GM18951 (cell line): ENCODE data around the gene DLG5.

ENCODE experiments used
- POLR2A ChIP-seq: IDR thresholded peaks from 4 replicates; pipeline ENCODE4 v1.6.1; 2011; ENCODE audit warnings: mild to moderate bottlenecking; ENCODE audit not compliant: insufficient read length, insufficient read depth; ENCODE audit errors: extremely low read depth
- in situ Hi-C: fragments of 300-500 bp; cut with MboI; formaldehyde crosslinking; loops from one replicate; pipeline ENCODE4 v1.12.0; 2022; ENCODE audit warnings: low sequenced_read_pairs, mixed read lengths, inconsistent platforms; ENCODE audit not compliant: unreplicated experiment

Gene DLG5

GRCh38 chr10:77964811-77965210 lies 38.3 kb upstream of the DLG5 start:
- no peak for TF ChIP-seq POLR2A
- in situ Hi-C loops = no loop called here

GRCh38 chr10:77963901-77964300 lies 37.3 kb upstream of the DLG5 start:
- no peak for TF ChIP-seq POLR2A
- in situ Hi-C loops = no loop called here

DNA sequence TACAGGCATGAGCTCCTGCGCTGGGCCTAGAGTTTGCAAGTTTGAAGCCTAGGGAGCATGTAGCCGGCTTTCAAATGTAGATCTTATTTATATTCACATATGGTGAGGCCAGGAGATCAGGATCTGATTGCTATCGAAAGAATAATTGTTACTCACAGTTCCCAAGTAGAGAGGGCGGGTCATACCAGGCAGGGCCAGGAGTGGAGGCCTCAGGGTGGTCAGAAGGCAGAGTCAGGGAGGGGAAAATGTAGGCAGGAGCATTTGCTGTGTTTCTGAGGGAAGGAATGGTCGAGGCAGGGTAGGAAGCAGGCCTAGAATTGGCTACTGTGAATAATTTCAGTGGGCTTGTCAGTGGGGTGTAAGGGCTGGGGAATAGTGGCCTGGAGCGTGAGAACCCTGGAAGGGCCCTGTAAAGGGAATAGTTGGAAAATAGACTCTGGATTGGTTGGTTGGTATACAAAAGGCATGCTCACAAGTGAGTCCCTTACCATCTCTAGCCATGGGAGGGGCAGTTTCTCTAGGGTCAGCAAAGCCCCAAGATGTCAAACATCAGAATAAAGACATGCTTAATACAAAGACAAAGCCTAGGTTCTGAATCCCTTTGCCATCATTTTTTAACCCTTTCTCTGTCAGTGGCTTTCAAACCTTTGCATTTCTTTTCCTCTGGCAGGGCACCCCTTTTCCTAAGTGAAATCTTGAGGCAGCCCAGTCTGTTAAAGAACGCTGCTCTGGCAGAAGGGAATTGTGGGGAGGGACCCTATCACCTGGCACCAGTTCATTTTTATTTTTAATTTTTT lies 36.0 kb upstream of the DLG5 start:
- no peak for TF ChIP-seq POLR2A
- in situ Hi-C loops = no loop called here

DNA sequence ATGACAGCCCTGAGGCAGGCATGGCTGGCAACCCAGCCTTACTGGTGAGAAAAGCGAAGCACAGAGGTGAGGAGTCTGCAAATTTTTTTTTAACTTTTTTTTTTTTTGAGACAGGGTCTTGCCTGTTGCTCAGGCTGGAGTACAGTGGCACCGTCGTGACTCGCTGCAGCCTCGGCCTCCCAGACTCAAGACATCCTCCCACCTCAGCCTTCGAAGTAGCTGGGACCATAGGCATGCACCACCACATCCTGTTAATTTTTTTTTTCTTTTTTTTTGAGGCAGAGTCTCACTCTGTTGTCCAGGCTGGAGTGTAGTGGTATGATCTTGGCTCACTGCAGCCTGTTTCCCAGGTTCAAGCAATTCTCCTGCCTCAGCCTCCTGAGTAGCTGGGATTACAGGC lies 35.1 kb upstream of the DLG5 start:
- TF ChIP-seq POLR2A = no peak
- in situ Hi-C loops = no loop called here

GRCh38 chr10:77960829-77961329 lies 34.3 kb upstream of the DLG5 start:
- no peak for TF ChIP-seq POLR2A
- in situ Hi-C loops = no loop called here

GRCh38 chr10:77959887-77960455 lies 33.4 kb upstream of the DLG5 start:
- in situ Hi-C loops = no loop called here

GRCh38 chr10:77959384-77959783 lies 32.8 kb upstream of the DLG5 start:
- no peak for TF ChIP-seq POLR2A
- in situ Hi-C loops = no loop called here

More at GRCh38 chr10:77959887-77960455, 33.4 kb upstream of the DLG5 start:
- TF ChIP-seq POLR2A = no peak

GRCh38 chr10:77955136-77955535 lies 28.6 kb upstream of the DLG5 start:
- in situ Hi-C loops = no loop called here
- no peak for TF ChIP-seq POLR2A

DNA sequence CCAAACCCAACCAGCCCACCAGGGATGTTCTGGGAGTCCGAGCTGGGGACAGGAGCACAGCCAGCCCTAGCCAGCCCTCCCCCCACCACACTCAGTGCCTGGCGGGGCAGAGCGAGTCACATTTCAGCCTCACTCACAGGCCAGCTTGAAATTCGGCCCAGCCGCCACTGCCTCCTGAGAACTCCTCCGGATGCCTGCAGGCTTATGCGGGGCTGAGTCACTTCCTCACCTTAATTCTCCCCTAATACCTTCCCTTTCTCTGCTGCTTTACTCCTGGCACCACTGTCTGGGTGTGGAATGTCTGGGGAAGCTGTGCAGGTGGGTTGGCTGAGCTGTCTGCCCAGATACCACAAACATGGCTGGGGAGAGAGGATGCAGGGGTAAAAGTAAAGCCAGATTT lies 22.6 kb upstream of the DLG5 start:
- no peak for TF ChIP-seq POLR2A
- in situ Hi-C loops = no loop called here

- in situ Hi-C loops = no loop called here
- no peak for TF ChIP-seq POLR2A
These were observed 19.5 kb upstream of the DLG5 start for GRCh38 chr10:77946084-77946483.

- in situ Hi-C loops = no loop called here
- no peak for TF ChIP-seq POLR2A
These were observed 18.0 kb upstream of the DLG5 start for GRCh38 chr10:77944519-77944918.

DNA sequence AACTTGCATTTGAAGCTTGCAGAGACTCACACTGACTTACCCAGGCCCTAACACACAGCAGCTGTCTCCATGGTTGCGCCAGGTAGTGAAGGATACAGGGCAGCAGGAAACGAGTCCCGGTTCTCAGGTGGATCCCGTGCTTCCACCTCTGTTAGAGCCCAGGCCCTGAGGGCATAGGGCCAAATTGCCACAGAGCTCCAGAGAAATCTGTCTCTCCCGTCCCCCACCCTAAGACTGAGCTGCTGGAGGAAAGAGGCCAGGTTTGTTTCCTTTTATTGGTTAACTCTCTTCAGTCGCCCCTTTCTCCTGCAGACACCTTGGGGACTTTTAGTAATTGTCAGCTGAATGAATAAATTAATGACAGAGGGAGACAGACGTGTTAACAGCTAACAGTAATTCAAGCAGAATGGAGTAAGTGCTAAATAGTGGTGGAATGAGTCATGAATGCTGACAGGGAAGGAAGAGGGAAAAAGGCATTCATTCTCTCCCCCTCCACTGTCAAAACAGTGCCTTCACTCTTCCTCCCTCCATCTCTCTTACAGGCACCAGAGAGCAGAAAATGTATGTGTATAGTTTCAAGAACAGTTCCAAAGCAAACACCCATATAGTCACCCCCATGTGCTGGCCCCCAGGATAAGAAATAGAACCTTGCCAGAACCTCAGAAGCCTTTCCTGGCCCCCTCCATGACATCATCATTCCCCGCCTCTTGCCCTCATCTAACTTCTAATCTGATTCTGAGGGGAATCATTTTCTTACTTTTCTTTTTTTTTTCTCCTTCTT lies 16.8 kb upstream of the DLG5 start:
- TF ChIP-seq POLR2A = no peak
- in situ Hi-C loops = no loop called here

GRCh38 chr10:77941790-77942189 lies 15.2 kb upstream of the DLG5 start:
- no peak for TF ChIP-seq POLR2A
- in situ Hi-C loops = no loop called here
